IMR-90 (cell line): ENCODE data around the gene OLAH. TPM values are rescaled to one million over a fixed set of nuclear protein-coding genes. Genes with fewer than 3 reads are reported as not detected.

ENCODE experiments used
- ATAC-seq: fragments of 200-7000 bp; cut with Tn5 transposase; 2 replicates; pipeline ENCODE4 v1.9.1; 2020; ENCODE audit warnings: low read depth, mild to moderate bottlenecking, moderate library complexity
- BruUV-seq: library from RNA; stranded (reverse); fragments of 400-500 nt; replicated peaks from 2 replicates; lab custom pipeline; 2021; lab: Mats Ljungman, UMichigan
- CTCF ChIA-PET: fragments of 300-600 bp; formaldehyde crosslinking; extraction: SDS; loops from one replicate; lab custom pipeline; 2021; ENCODE audit warnings: antibody characterized with exemption; lab: Yijun Ruan, JAX
- POLR2A ChIA-PET: fragments of 300-600 bp; sonication (Branson Sonifier 250); formaldehyde crosslinking; loops from one replicate; lab custom pipeline; 2022; ENCODE audit warnings: antibody characterized with exemption; ENCODE audit not compliant: unreplicated experiment; lab: Charles Lee
- DNase-seq: peaks from one replicate; pipeline ENCODE4 v3.0.0; 2013
- H2AFZ ChIP-seq: replicated peaks from 2 replicates; pipeline ENCODE3; 2013; ENCODE audit warnings: low read length, mild to moderate bottlenecking; ENCODE audit not compliant: poor library complexity
- H2AK5ac ChIP-seq: 2 replicates; pipeline ENCODE4 v1.6.1; 2013; ENCODE audit warnings: low read depth, low read length, inconsistent platforms
- H2AK9ac ChIP-seq: replicated peaks from 2 replicates; pipeline ENCODE3; 2013; ENCODE audit warnings: mild to moderate bottlenecking, low read depth, low read length, moderate library complexity; ENCODE audit not compliant: poor library complexity
- H2BK120ac ChIP-seq: 2 replicates; pipeline ENCODE4 v1.6.1; 2013; ENCODE audit warnings: low read depth, low read length, inconsistent platforms
- H2BK15ac ChIP-seq: 3 replicates; pipeline ENCODE4 v1.6.1; 2013; ENCODE audit warnings: low read depth, low read length, inconsistent platforms
- H2BK20ac ChIP-seq: 2 replicates; pipeline ENCODE4 v1.6.1; 2013; ENCODE audit warnings: low read depth, mild to moderate bottlenecking, inconsistent platforms, low read length, moderate library complexity
- H2BK5ac ChIP-seq: 2 replicates; pipeline ENCODE4 v1.6.1; 2013; ENCODE audit warnings: mild to moderate bottlenecking, low read depth, low read length, inconsistent platforms; ENCODE audit not compliant: poor library complexity, severe bottlenecking
- H3K14ac ChIP-seq: replicated peaks from 2 replicates; pipeline ENCODE4 v1.6.1; 2013; ENCODE audit warnings: low read depth, low read length, inconsistent platforms
- H3K18ac ChIP-seq: 2 replicates; pipeline ENCODE4 v1.6.1; 2013; ENCODE audit warnings: low read depth, low read length, control low read depth
- H3K23ac ChIP-seq: 2 replicates; pipeline ENCODE4 v1.6.1; 2013; ENCODE audit warnings: low read depth, low read length, inconsistent platforms
- H3K27ac ChIP-seq: 2 replicates; pipeline ENCODE4 v1.5.1; 2013; ENCODE audit warnings: mild to moderate bottlenecking, control low read depth, low read length; ENCODE audit not compliant: insufficient read depth
- H3K27me3 ChIP-seq: 2 replicates; pipeline ENCODE4 v1.6.1; 2013; ENCODE audit warnings: low read length; ENCODE audit not compliant: control insufficient read depth, insufficient read depth
- H3K36me3 ChIP-seq: 2 replicates; pipeline ENCODE4 v1.6.1; 2013; ENCODE audit warnings: low read length, mixed read lengths; ENCODE audit not compliant: control insufficient read depth, insufficient read depth
- H3K4ac ChIP-seq: 2 replicates; pipeline ENCODE4 v1.6.1; 2013; ENCODE audit warnings: low read depth, low read length, inconsistent platforms
- H3K4me1 ChIP-seq: 2 replicates; pipeline ENCODE4 v1.6.1; 2013; ENCODE audit warnings: low read length, mixed read lengths; ENCODE audit not compliant: control insufficient read depth, insufficient read depth
- H3K4me2 ChIP-seq: 2 replicates; pipeline ENCODE4 v1.6.1; 2013; ENCODE audit warnings: low read depth, mild to moderate bottlenecking, control low read depth, low read length, moderate library complexity
- H3K4me3 ChIP-seq: 2 replicates; pipeline ENCODE4 v1.5.1; 2013; ENCODE audit warnings: low read depth, mild to moderate bottlenecking, control low read depth, low read length, moderate library complexity; ENCODE audit not compliant: insufficient read depth
- H3K56ac ChIP-seq: 2 replicates; pipeline ENCODE4 v1.6.1; 2013; ENCODE audit warnings: low read length, inconsistent platforms; ENCODE audit not compliant: insufficient read depth; ENCODE audit errors: extremely low read depth
- H3K79me1 ChIP-seq, 2 experiments: 2 replicates each; pipeline ENCODE4 v1.6.1; 2013; ENCODE audit warnings: low read length in 2 of 2, inconsistent platforms in 1 of 2, low read depth in 1 of 2
- H3K9ac ChIP-seq: 2 replicates; pipeline ENCODE4 v1.6.1; 2013; ENCODE audit warnings: low read depth, low read length, control low read depth
- H3K9me1 ChIP-seq: 2 replicates; pipeline ENCODE4 v1.6.1; 2013; ENCODE audit warnings: low read length, inconsistent platforms; ENCODE audit not compliant: insufficient read depth
- H3K9me3 ChIP-seq: 2 replicates; pipeline ENCODE4 v1.6.1; 2013; ENCODE audit warnings: low read length; ENCODE audit not compliant: control insufficient read depth, insufficient read depth
- H4K20me1 ChIP-seq: 2 replicates; pipeline ENCODE4 v1.6.1; 2013; ENCODE audit warnings: low read length, inconsistent platforms; ENCODE audit not compliant: insufficient read depth
- H4K5ac ChIP-seq: 2 replicates; pipeline ENCODE4 v1.6.1; 2013; ENCODE audit warnings: mild to moderate bottlenecking, low read depth, low read length, control low read depth
- H4K8ac ChIP-seq, 2 experiments: 2 replicates each; pipeline ENCODE4 v1.6.1; 2013; ENCODE audit warnings: low read depth in 2 of 2, low read length in 2 of 2, control low read depth in 1 of 2, inconsistent platforms in 1 of 2
- H4K91ac ChIP-seq: 2 replicates; pipeline ENCODE4 v1.6.1; 2013; ENCODE audit warnings: low read depth, low read length, inconsistent platforms; ENCODE audit not compliant: insufficient read depth
- BHLHE40 ChIP-seq: fragments of 150-350 bp; IDR thresholded peaks from 2 replicates; pipeline ENCODE4 v1.6.1; 2016; ENCODE audit warnings: mild to moderate bottlenecking, low read depth, low read length
- CEBPB ChIP-seq: IDR thresholded peaks from 2 replicates; pipeline ENCODE4 v1.6.1; 2012; ENCODE audit warnings: low read depth, low read length, improper control_type of control experiment
- CHD1 ChIP-seq: IDR thresholded peaks from 2 replicates; pipeline ENCODE4 v1.6.1; 2012; ENCODE audit warnings: low read depth, low read length, improper control_type of control experiment
- ELK1 ChIP-seq: fragments of 150-350 bp; IDR thresholded peaks from 2 replicates; pipeline ENCODE4 v1.6.1; 2016; ENCODE audit warnings: low read depth, mild to moderate bottlenecking, low read length, moderate library complexity, borderline replicate concordance
- MAFK ChIP-seq: IDR thresholded peaks from 2 replicates; pipeline ENCODE4 v1.6.1; 2012; ENCODE audit warnings: low read depth, low read length, improper control_type of control experiment
- MAZ ChIP-seq: IDR thresholded peaks from 2 replicates; pipeline ENCODE4 v1.6.1; 2012; ENCODE audit warnings: low read depth, mild to moderate bottlenecking, low read length, improper control_type of control experiment, moderate library complexity, borderline replicate concordance
- NFE2L2 ChIP-seq: fragments of 150-350 bp; IDR thresholded peaks from 2 replicates; pipeline ENCODE4 v1.6.1; 2016; ENCODE audit warnings: low read depth, mild to moderate bottlenecking, low read length
- POLR2A ChIP-seq: IDR thresholded peaks from 2 replicates; pipeline ENCODE4 v1.6.1; 2012; ENCODE audit warnings: mild to moderate bottlenecking, low read depth, low read length
- RAD21 ChIP-seq: IDR thresholded peaks from 2 replicates; pipeline ENCODE4 v1.6.1; 2012; ENCODE audit warnings: low read length, improper control_type of control experiment
- RCOR1 ChIP-seq: IDR thresholded peaks from 2 replicates; pipeline ENCODE4 v1.6.1; 2012; ENCODE audit warnings: mild to moderate bottlenecking, low read length, improper control_type of control experiment; ENCODE audit not compliant: insufficient replicate concordance
- RFX5 ChIP-seq: IDR thresholded peaks from 2 replicates; pipeline ENCODE4 v1.8.0; 2012; ENCODE audit warnings: low read depth, mild to moderate bottlenecking, low read length, moderate library complexity
- SMC3 ChIP-seq: fragments of 150-350 bp; IDR thresholded peaks from 2 replicates; pipeline ENCODE4 v1.6.1; 2016; ENCODE audit warnings: low read depth, mild to moderate bottlenecking, antibody characterized with exemption, low read length, moderate library complexity
- WGBS, 2 experiments: methylation state at CpG; one replicate each; pipeline versions ENCODE4 v1.1.5 to v1.1.7; 2013; ENCODE audit warnings: missing lambda C conversion rate in 2 of 2; ENCODE audit not compliant: insufficient read length in 1 of 2; ENCODE audit errors: extremely low coverage in 2 of 2; 5-methylcytosine and 5-hydroxymethylcytosine counted together
- dilution Hi-C: fragments of 300-500 bp; cut with HindIII; formaldehyde crosslinking; loops from one replicate; pipeline ENCODE4 v1.14.3; 2018; ENCODE audit warnings: low sequenced_read_pairs; ENCODE audit not compliant: unreplicated experiment
- in situ Hi-C: fragments of 300-500 bp; cut with MboI; formaldehyde crosslinking; loops from 3 replicates; pipeline ENCODE4 v1.14.3; 2019; ENCODE audit warnings: low sequenced_read_pairs, inconsistent platforms, mixed read lengths
- intact Hi-C: fragments of 100-400 bp; cut with micrococcal nuclease; formaldehyde crosslinking; loops from 2 replicates; pipeline ENCODE4 v1.10.0; 2022
- polyA plus RNA-seq, 3 experiments: library from polyadenylated mRNA; depleted of rRNA; stranded (reverse); fragments of >200 nt; gene quantifications; 2 replicates each; pipeline ENCODE4 v1.2.3, GENCODE V29; 2012; ENCODE audit warnings: low replicate concordance in 1 of 3
- total RNA-seq: library from RNA; depleted of rRNA; stranded (reverse); fragments of >200 nt; gene quantifications from 2 replicates; pipeline ENCODE4 v1.2.3, GENCODE V29; 2012
- TF ChIP-seq, protein P1 (sequence below): fragments of 150-350 bp; IDR thresholded peaks from 2 replicates; pipeline ENCODE4 v1.6.1; 2017; ENCODE audit warnings: mild to moderate bottlenecking, antibody characterized with exemption, low read length, low read depth
- TF ChIP-seq, protein P2 (sequence below): conservative IDR thresholded peaks from 2 replicates; pipeline ENCODE4 v1.5.1; 2012; ENCODE audit warnings: mild to moderate bottlenecking, low read depth, low read length, improper control_type of control experiment

OLAH gene
- total and polyA plus RNA-seq, 2 of the 4 experiments (the other 2 are of a cell fraction), result not detected

DNA sequence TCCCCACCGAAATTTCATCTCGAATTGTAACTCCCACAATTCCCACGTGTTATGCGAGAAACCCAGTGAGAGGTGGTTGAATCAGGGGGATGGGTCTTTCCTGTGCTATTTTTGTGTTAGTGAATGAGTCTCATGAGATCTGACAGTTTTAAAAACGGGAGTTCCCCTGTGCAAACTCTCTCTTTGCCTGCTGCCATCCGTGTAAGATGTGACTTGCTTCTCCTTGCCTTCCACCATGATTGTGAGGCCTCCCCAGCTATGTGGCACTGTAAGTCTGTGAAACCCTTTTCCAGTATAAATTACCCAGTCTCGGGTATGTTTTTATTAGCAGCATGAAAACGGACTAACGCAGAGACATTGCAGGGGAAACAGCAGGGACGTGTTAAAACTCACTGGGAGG, 5.3 kb upstream of the OLAH start:
- no TSS peak for BruUV-seq
- H3K56ac ChIP-seq, result no peak overlapping the region

More for the DNA sequence above, 5.3 kb upstream of the OLAH start:
- Histone ChIP-seq H4K8ac (no peak overlapping the region), H4K5ac (no peak overlapping the region), H3K4me2 (no peak overlapping the region), H3K9ac (no peak overlapping the region), H4K20me1 (no peaks in the 10 kb centered on the region), H3K27me3 (peaks cover 6% of the 10 kb centered on the region), H3K14ac (no peak overlapping the region), H2BK120ac (no peak overlapping the region), H3K4ac (no peak overlapping the region), H3K79me1 (no peaks in the 10 kb centered on the region), H3K36me3 (no peaks in the 10 kb centered on the region), H3K4me3 (no peak overlapping the region), H3K23ac (no peak overlapping the region), H3K27ac (no peak overlapping the region), H4K91ac (no peak overlapping the region), H2BK15ac (no peak overlapping the region), H2AK5ac (no peak overlapping the region), H3K9me3 (no peaks in the 10 kb centered on the region), H3K9me1 (0 out of 2 replicates have a peak, but pooled peaks cover 9% of the 10 kb centered on the region), H2AFZ (no peak overlapping the region), H2AK9ac (no peak overlapping the region), H3K4me1 (peaks cover 8% of the 10 kb centered on the region; the same call in 1 of the 2 replicates), H3K18ac (no peak overlapping the region), H2BK20ac (no peak overlapping the region), H2BK5ac (no peak overlapping the region)
- WGBS, 2 experiments, result 90% methylated on average over 2 of the region's 10 CpGs; no CpG with 5 or more reads in 1 of the 2 experiments
- TF ChIP-seq, protein P1, sequence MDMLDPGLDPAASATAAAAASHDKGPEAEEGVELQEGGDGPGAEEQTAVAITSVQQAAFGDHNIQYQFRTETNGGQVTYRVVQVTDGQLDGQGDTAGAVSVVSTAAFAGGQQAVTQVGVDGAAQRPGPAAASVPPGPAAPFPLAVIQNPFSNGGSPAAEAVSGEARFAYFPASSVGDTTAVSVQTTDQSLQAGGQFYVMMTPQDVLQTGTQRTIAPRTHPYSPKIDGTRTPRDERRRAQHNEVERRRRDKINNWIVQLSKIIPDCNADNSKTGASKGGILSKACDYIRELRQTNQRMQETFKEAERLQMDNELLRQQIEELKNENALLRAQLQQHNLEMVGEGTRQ, result no peak
- TF ChIP-seq MAFK (no peak), RFX5 (no peak), BHLHE40 (no peak), ELK1 (no peak), RAD21 (no peak), MAZ (no peak), POLR2A (no peak), CEBPB (no peak), NFE2L2 (no peak), SMC3 (no peak), CHD1 (no peak), RCOR1 (no peak)
- TF ChIP-seq, protein P2, sequence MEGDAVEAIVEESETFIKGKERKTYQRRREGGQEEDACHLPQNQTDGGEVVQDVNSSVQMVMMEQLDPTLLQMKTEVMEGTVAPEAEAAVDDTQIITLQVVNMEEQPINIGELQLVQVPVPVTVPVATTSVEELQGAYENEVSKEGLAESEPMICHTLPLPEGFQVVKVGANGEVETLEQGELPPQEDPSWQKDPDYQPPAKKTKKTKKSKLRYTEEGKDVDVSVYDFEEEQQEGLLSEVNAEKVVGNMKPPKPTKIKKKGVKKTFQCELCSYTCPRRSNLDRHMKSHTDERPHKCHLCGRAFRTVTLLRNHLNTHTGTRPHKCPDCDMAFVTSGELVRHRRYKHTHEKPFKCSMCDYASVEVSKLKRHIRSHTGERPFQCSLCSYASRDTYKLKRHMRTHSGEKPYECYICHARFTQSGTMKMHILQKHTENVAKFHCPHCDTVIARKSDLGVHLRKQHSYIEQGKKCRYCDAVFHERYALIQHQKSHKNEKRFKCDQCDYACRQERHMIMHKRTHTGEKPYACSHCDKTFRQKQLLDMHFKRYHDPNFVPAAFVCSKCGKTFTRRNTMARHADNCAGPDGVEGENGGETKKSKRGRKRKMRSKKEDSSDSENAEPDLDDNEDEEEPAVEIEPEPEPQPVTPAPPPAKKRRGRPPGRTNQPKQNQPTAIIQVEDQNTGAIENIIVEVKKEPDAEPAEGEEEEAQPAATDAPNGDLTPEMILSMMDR, result no peak
- intact Hi-C loops, result no loop called here
- DNase-seq (no peak), ATAC-seq (no peak)
- dilution Hi-C loops, result no loop called here
- POLR2A ChIA-PET, result no interaction called here
- CTCF ChIA-PET, result no interaction called here
- in situ Hi-C loops, result no loop called here
